ENCODE data around the gene NTM. TPM values are rescaled to one million over a fixed set of nuclear protein-coding genes. Genes with fewer than 3 reads are reported as not detected.

NTM gene
- total and polyA plus RNA-seq, 2 donors (not counting 1 experiment from before 2014, with no cell fraction given) = 12.3 to 28.6 TPM

DNA sequence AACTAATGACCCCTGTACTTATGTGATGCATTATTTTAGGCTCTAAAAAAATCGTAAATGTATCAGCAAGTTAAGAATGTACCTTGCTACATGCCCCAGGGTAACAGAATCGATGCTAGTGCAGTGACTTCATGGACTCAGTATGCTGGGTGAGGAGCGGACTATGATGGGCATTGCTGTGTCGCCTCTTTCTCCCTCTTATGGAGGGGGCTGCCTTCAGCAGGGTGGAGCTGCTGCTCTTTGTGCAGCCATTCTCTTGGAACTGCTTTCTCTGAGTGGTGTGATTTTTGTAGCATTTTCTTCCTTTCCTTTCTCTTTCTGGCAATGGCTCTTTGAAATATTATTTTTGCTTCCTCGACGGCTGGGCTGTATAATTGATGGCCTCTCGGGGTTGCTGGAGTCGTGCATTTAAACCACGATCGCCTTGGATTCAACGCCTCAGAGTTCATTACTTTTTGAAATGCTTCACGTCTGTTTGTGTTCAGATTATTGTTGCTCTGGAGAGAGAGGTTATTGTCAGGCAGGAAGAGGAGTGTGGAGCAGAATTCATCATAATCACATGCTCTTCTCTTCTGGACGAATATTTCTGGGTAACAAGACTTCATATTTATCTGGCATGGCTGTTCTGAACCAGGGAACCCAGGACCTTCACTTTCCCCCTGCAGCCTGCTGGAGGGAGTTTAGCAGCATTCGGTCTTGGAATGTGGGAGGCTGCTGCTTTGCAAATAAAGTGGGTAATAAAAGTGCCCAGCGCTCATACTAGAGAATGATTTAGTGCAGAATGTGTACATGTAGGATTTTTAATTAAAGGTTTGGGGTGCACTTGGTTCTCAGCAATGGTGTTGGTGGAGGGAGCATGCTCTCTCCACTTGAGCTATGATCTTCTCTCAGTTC, 804.2 kb downstream of the NTM start:
- no peak overlapping the region for H3K27ac ChIP-seq (ENCODE audit: insufficient read depth, low read length)
- H3K79me2 ChIP-seq (ENCODE audit: control insufficient read depth, insufficient read depth, low read length) = no peaks in the 10 kb centered on the region
- H3K4me2 ChIP-seq (ENCODE audit: extremely low read depth, insufficient read depth, low read length) = no peak overlapping the region
- no peaks in the 10 kb centered on the region for H3K4me1 ChIP-seq (ENCODE audit: control insufficient read depth, extremely low read depth, insufficient read depth, low read length)
- DNase-seq (ENCODE audit: low read depth in 2 of 2) = no peak
- H3K9me3 ChIP-seq (ENCODE audit: control insufficient read depth, insufficient read depth, low read depth, low read length) = no peaks in the 10 kb centered on the region
- H2AFZ ChIP-seq (ENCODE audit: low read length) = no peak overlapping the region
- TF ChIP-seq, protein P1, sequence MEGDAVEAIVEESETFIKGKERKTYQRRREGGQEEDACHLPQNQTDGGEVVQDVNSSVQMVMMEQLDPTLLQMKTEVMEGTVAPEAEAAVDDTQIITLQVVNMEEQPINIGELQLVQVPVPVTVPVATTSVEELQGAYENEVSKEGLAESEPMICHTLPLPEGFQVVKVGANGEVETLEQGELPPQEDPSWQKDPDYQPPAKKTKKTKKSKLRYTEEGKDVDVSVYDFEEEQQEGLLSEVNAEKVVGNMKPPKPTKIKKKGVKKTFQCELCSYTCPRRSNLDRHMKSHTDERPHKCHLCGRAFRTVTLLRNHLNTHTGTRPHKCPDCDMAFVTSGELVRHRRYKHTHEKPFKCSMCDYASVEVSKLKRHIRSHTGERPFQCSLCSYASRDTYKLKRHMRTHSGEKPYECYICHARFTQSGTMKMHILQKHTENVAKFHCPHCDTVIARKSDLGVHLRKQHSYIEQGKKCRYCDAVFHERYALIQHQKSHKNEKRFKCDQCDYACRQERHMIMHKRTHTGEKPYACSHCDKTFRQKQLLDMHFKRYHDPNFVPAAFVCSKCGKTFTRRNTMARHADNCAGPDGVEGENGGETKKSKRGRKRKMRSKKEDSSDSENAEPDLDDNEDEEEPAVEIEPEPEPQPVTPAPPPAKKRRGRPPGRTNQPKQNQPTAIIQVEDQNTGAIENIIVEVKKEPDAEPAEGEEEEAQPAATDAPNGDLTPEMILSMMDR (conservative IDR thresholded peaks at IDR 0.05 in 1 of 2, IDR thresholded peaks at IDR 0.05 in 1 of 2; ENCODE audit: low read depth in 1 of 2, low read length in 2 of 2) = no peak
- no peak for TF ChIP-seq EZH2 (IDR thresholded peaks at IDR 0.05; ENCODE audit: low read length, missing control alignments)
- no peaks in the 10 kb centered on the region for H4K20me1 ChIP-seq (ENCODE audit: control insufficient read depth, extremely low read depth, insufficient read depth, low read length)
- H3K27me3 ChIP-seq (ENCODE audit: control insufficient read depth, insufficient read depth, low read length) = no peaks in the 10 kb centered on the region
- no peak overlapping the region for H3K4me3 ChIP-seq (replicated peaks in 1 of 4; ENCODE audit: control extremely low read depth in 1 of 4, insufficient read depth in 1 of 4, low read depth in 3 of 4, low read length in 4 of 4)
- H3K9ac ChIP-seq (ENCODE audit: insufficient read depth, low read length) = no peak overlapping the region
- H3K36me3 ChIP-seq (ENCODE audit: control insufficient read depth, insufficient read depth, low read length) = no peaks in the 10 kb centered on the region

DNA sequence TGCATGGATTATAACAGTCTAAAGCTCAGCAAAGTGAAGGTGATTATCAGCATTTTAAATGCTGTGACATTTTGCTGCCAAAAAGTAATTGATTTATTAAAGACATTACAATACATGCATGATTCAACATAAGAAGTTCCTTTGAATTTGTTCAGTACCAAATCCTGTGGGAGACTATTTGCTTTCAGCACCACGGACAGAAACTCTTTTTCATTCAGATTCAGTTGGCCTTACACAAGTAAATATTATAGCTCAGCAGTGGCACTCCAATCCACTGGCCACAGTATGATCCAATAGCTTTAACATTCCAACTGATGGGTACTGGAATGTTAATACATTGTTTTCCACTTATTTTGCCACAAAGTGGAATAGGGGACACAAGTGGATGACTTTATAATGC, 806.7 kb downstream of the NTM start:
- Histone ChIP-seq H3K9ac (ENCODE audit: insufficient read depth, low read length) (no peak overlapping the region), H4K20me1 (ENCODE audit: control insufficient read depth, extremely low read depth, insufficient read depth, low read length) (no peaks in the 10 kb centered on the region), H3K36me3 (ENCODE audit: control insufficient read depth, insufficient read depth, low read length) (no peaks in the 10 kb centered on the region), H3K4me3 (replicated peaks in 1 of 4; ENCODE audit: control extremely low read depth in 1 of 4, insufficient read depth in 1 of 4, low read depth in 3 of 4, low read length in 4 of 4) (no peak overlapping the region), H3K4me2 (ENCODE audit: extremely low read depth, insufficient read depth, low read length) (no peak overlapping the region), H3K27me3 (ENCODE audit: control insufficient read depth, insufficient read depth, low read length) (no peaks in the 10 kb centered on the region), H3K27ac (ENCODE audit: insufficient read depth, low read length) (no peak overlapping the region), H3K79me2 (ENCODE audit: control insufficient read depth, insufficient read depth, low read length) (no peaks in the 10 kb centered on the region), H3K9me3 (ENCODE audit: control insufficient read depth, insufficient read depth, low read depth, low read length) (no peaks in the 10 kb centered on the region), H2AFZ (ENCODE audit: low read length) (no peak overlapping the region), H3K4me1 (ENCODE audit: control insufficient read depth, extremely low read depth, insufficient read depth, low read length) (no peaks in the 10 kb centered on the region)
- DNase-seq (ENCODE audit: low read depth in 2 of 2) = peak; percentile 57 to 72
- no peak for TF ChIP-seq EZH2 (IDR thresholded peaks at IDR 0.05; ENCODE audit: low read length, missing control alignments)
- TF ChIP-seq, protein P1 (conservative IDR thresholded peaks at IDR 0.05 in 1 of 2, IDR thresholded peaks at IDR 0.05 in 1 of 2; ENCODE audit: low read depth in 1 of 2, low read length in 2 of 2) = no peak

DNA sequence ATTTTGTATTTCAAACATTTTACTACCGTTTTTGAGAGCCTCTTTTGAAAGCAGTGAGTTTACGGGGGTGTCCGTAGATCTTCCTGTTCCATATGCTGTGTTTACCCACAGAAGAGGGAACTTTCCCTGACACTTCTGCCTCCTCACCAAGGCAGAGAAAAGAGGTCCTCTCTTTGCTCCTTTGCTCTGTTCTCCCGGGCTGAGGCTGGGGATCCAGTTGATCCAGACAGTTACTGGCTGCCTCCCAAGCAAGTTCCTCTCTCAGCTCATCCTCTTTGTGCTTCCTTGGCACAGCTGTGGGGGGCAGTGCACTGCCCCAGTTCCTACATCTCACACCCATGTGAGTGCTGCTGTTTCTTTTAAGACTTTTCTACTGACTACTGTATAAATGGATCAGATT, 813.7 kb downstream of the NTM start:
- H3K4me1 ChIP-seq (ENCODE audit: control insufficient read depth, extremely low read depth, insufficient read depth, low read length) = no peaks in the 10 kb centered on the region
- H3K9me3 ChIP-seq (ENCODE audit: control insufficient read depth, insufficient read depth, low read depth, low read length) = no peaks in the 10 kb centered on the region
- TF ChIP-seq, protein P1 (conservative IDR thresholded peaks at IDR 0.05 in 1 of 2, IDR thresholded peaks at IDR 0.05 in 1 of 2; ENCODE audit: low read depth in 1 of 2, low read length in 2 of 2) = no peak
- no peak for TF ChIP-seq EZH2 (IDR thresholded peaks at IDR 0.05; ENCODE audit: low read length, missing control alignments)
- no peaks in the 10 kb centered on the region for H3K36me3 ChIP-seq (ENCODE audit: control insufficient read depth, insufficient read depth, low read length)
- H3K4me3 ChIP-seq (replicated peaks in 1 of 4; ENCODE audit: control extremely low read depth in 1 of 4, insufficient read depth in 1 of 4, low read depth in 3 of 4, low read length in 4 of 4) = no peak overlapping the region
- H3K4me2 ChIP-seq (ENCODE audit: extremely low read depth, insufficient read depth, low read length) = no peak overlapping the region
- no peaks in the 10 kb centered on the region for H4K20me1 ChIP-seq (ENCODE audit: control insufficient read depth, extremely low read depth, insufficient read depth, low read length)
- no peak overlapping the region for H2AFZ ChIP-seq (ENCODE audit: low read length)
- no peak overlapping the region for H3K9ac ChIP-seq (ENCODE audit: insufficient read depth, low read length)
- no peak overlapping the region for H3K27ac ChIP-seq (ENCODE audit: insufficient read depth, low read length)
- H3K79me2 ChIP-seq (ENCODE audit: control insufficient read depth, insufficient read depth, low read length) = no peaks in the 10 kb centered on the region
- H3K27me3 ChIP-seq (ENCODE audit: control insufficient read depth, insufficient read depth, low read length) = no peaks in the 10 kb centered on the region
- no peak for DNase-seq (ENCODE audit: low read depth in 2 of 2)
